ENCODE results near the gene JAG1.
A peak's percentile ranks its signal among the peaks of the same experiment; 100 is the strongest.

Gene JAG1

DNA sequence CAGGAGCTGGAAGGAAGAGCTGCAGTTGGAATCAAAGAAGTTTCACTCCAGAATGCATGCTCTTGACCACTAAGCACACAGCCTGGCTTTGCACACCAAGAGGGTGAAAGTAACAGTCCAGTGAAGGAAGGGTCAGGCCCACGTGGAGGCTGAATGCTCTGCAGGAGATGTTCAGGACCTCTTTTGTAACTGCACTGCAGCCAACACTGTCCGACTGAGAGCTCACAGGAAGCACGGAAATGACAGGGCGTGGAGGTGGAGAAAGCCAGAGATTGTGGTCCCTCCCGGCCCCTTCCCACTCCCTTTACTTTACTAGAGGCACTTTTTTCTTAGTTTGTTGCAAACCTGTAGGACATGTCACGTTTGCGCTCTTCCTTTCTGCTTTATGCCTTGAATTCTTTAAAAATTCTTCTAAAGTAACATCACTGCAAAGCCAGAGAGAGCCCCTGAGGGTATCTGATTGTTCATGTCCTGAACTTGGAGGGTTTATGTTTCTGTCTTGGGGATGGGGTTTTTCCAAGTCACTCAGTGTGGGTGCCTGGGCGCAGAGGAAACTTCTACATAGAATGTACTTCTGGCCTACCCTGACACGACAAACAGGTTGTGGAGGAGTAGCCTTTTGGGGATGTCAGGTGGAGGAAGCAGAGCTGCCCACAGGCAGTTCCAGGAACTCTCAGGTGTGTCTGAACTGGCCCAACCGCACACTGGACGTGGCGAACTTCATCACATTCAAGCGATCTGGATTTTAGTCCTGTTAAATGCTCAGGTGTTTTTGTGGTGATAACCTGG is 40.9 kb downstream of the JAG1 start:
- H3K27me3 ChIP-seq = no peaks in the 10 kb centered on the region
- DNase-seq = no peak
- H3K36me3 ChIP-seq = peaks cover 0 to 9% (median 0%) of the 10 kb centered on the region in 3 donors
- peaks cover 4 to 97% (median 63%) of the 10 kb centered on the region in 4 donors for H3K4me1 ChIP-seq
- peak overlapping the region; percentile 99 for H3K27ac ChIP-seq
- intact Hi-C loops (cut with DNase I; ENCODE audit: low total_unique reads) = no loop called here
- TF ChIP-seq, protein P1, sequence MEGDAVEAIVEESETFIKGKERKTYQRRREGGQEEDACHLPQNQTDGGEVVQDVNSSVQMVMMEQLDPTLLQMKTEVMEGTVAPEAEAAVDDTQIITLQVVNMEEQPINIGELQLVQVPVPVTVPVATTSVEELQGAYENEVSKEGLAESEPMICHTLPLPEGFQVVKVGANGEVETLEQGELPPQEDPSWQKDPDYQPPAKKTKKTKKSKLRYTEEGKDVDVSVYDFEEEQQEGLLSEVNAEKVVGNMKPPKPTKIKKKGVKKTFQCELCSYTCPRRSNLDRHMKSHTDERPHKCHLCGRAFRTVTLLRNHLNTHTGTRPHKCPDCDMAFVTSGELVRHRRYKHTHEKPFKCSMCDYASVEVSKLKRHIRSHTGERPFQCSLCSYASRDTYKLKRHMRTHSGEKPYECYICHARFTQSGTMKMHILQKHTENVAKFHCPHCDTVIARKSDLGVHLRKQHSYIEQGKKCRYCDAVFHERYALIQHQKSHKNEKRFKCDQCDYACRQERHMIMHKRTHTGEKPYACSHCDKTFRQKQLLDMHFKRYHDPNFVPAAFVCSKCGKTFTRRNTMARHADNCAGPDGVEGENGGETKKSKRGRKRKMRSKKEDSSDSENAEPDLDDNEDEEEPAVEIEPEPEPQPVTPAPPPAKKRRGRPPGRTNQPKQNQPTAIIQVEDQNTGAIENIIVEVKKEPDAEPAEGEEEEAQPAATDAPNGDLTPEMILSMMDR (IDR thresholded peaks at IDR 0.05) = no peak
- no peaks in the 10 kb centered on the region for H3K9me3 ChIP-seq
- H3K4me3 ChIP-seq = no peak overlapping the region

DNA sequence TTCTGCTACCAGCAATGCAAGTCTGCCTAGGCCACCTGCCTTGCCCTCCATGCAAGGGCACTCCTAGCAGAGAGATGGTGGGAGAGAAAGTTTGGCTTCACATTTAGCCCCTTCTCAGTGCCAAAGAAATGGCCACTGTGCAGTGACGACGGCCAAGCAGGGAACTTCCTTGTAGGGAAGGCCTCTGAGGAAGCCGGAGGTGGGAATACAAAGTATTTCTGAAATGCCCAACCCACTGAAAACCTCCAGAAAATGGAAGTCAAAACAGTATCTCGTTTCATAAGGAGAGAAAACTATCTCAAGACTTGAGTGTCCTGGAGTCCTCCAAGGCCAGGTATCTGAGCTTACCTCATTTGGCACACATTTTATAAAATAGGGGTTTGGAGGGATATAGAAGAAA is 42.7 kb downstream of the JAG1 start:
- DNase-seq = no peak
- H3K27me3 ChIP-seq = no peaks in the 10 kb centered on the region
- intact Hi-C loops (cut with DNase I; ENCODE audit: low total_unique reads) = no loop called here
- no peaks in the 10 kb centered on the region for H3K36me3 ChIP-seq
- no peak overlapping the region for H3K4me3 ChIP-seq
- TF ChIP-seq, protein P1 (IDR thresholded peaks at IDR 0.05) = no peak
- H3K9me3 ChIP-seq = no peaks in the 10 kb centered on the region
- H3K4me1 ChIP-seq = peaks cover 4 to 96% (median 45%) of the 10 kb centered on the region in 4 donors
- H3K27ac ChIP-seq = peak overlapping the region; percentile 58 to 99

DNA sequence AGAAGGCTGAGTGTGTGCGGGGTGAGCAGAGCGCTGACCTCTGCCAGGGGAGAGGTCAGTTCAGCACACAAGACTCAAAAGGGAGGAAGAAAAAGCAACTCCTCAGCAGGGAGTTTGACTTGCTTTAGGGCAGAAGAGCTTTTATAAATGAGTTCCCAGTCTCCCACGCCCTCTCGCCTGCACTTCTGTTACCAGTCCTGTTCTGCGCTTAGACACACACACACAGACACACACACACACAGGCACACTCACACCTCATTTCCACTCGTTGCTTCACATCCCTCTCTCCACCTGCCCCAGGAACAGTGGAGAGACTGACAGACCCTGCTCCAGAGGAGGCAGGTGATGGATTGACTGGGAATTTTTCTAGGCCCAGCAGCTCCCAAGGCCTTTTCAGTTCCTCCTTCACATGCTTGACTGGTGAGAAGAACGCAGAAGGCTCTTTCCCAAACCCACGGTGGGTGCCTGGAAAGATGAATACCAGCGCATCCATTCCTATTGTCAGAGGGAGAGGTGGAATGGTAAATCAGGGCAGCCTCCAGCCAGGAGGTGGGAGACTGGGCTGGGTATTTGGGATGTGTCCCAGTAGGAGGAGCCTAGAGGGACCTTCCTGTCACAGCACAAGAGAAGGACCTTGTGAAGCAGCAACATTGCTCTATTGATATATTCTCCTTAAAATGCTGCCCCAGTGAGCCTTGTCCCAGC is 43.7 kb downstream of the JAG1 start:
- TF ChIP-seq, protein P1 (IDR thresholded peaks at IDR 0.05) = no peak
- intact Hi-C loops (cut with DNase I; ENCODE audit: low total_unique reads) = no loop called here
- no peaks in the 10 kb centered on the region for H3K36me3 ChIP-seq
- H3K9me3 ChIP-seq = no peaks in the 10 kb centered on the region
- peak overlapping the region; percentile 58 to 99 for H3K27ac ChIP-seq
- no peaks in the 10 kb centered on the region for H3K27me3 ChIP-seq
- no peak for DNase-seq
- H3K4me1 ChIP-seq = peaks cover 0 to 96% (median 37%) of the 10 kb centered on the region in 4 donors
- H3K4me3 ChIP-seq = no peak overlapping the region

DNA sequence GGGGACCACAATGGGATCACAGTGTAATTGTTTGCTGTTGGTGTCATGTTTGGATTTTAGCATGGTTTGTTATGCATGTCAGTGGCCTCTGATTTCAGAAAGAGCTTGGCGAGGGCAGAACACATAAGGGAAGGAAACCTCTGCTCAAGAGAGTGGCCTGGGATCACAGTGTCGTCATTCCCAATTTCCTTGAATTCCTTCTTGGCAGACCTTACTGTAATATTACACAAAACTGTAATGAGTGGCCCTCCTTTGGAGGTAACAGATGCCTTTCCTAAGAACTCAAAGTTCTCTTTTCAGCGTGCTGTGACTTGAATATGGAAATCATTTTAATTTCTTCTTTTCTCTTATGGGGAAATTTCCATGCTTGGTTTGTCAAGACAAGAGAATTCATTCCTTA is 46.9 kb downstream of the JAG1 start:
- Histone ChIP-seq H3K4me3 (no peak overlapping the region), H3K9me3 (no peaks in the 10 kb centered on the region), H3K27ac (peak overlapping the region; percentile 24 to 99), H3K4me1 (peaks cover 0 to 92% (median 35%) of the 10 kb centered on the region in 4 donors), H3K27me3 (no peaks in the 10 kb centered on the region), H3K36me3 (no peaks in the 10 kb centered on the region)
- DNase-seq = no peak
- intact Hi-C loops (cut with DNase I; ENCODE audit: low total_unique reads) = no loop called here
- TF ChIP-seq, protein P1 (IDR thresholded peaks at IDR 0.05) = no peak

DNA sequence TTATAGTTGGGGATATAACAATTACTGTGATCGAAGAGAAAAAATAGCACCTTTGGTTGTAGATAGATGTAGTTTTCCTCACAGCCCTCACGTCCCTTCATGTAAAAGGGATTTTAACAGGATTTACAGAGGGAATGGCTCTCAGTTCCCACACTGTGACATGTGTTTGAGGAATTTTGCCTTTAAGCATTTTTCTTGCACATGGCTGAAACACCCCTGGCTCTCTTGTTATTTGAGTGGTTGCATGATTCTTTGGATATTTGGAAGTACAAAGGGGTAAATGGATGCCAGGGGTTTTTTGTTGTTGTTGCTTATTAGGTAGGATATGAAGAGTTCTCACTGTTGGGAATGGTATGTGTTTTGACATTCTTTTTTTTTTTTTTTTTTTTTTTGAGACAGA is 48.2 kb downstream of the JAG1 start:
- intact Hi-C loops (cut with DNase I; ENCODE audit: low total_unique reads) = no loop called here
- TF ChIP-seq, protein P1 (IDR thresholded peaks at IDR 0.05) = no peak
- Histone ChIP-seq H3K27me3 (no peaks in the 10 kb centered on the region), H3K4me3 (no peak overlapping the region), H3K36me3 (no peaks in the 10 kb centered on the region), H3K4me1 (peaks cover 0 to 82% (median 31%) of the 10 kb centered on the region in 4 donors), H3K27ac (peak overlapping the region; percentile 75 to 83), H3K9me3 (no peaks in the 10 kb centered on the region)
- DNase-seq = no peak
